Measurements from ENCODE around the gene PTPRCAP. TPM values are rescaled to one million over a fixed set of nuclear protein-coding genes. Genes with fewer than 3 reads are reported as not detected.

PTPRCAP gene
- total and polyA plus RNA-seq, 2 donors (not counting 1 experiment from before 2014, with no cell fraction given): 266 to 565 TPM

DNA sequence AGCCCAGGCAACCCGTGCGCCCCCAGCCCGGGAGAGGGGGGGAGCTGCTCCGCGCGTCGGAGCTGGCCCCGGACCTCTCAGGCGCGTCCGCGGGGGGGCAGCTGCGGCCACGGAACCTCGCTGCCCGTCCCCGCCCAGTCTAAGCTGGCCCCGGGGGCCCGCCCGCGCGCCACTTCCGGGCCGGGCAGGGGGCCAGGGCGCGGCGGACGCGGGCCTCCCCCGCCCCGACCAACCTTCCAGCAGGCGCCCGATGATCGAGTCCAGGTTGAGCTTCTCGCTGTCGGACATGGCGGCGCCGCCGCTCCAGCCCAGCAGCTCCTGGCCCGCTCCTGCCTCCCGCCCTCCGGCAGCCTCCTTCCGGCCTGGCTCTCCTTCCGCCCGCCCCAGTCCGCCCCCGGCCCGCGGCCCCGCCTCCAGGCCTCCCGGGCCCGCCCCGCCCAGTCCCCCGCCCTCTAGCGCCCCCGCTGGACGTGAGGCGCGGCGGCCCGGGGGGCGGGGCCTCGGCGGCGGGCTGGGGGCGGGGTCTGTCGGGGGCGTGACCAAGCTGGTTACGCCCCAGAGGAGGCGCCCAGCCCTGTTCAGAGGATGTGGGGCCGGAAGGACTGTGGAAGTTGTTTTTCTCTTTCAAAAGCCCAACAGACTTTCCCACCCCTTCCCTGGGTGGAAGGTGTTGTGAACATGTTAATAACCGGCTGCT, 35.8 kb downstream of the PTPRCAP start, which contains the start of gene PPP1CA:
PPP1CA (minus strand) TSS at position 364 of the 697 bp plus-strand sequence; CDS start at position 288, 76 bp downstream.
- Histone ChIP-seq H3K9me3 (ENCODE audit: control extremely low read depth in 1 of 3, control insufficient read depth in 2 of 3, insufficient read depth in 1 of 3, low read length in 2 of 3) (peaks cover 0 to 2% (median 0%) of the 10 kb centered on the region in 3 donors), H3K9ac (ENCODE audit: low read length) (peak within 1 kb of the TSS; percentile 89), H4K20me1 (ENCODE audit: control insufficient read depth, insufficient read depth, low read length, poor library complexity, severe bottlenecking) (peaks cover 77% of the 10 kb centered on the region), H2AFZ (ENCODE audit: insufficient read depth, low read depth, low read length, poor library complexity, severe bottlenecking) (peak within 1 kb of the TSS; percentile 73), H3K36me3 (replicated peaks in 1 of 2; ENCODE audit: control extremely low read depth in 1 of 2, control insufficient read depth in 1 of 2, extremely low read depth in 1 of 2, insufficient read depth in 2 of 2, low read length in 1 of 2) (peaks cover 2 to 58% of the 10 kb centered on the region in 2 experiments), H3K27ac (ENCODE audit: low read length in 2 of 2) (peak within 1 kb of the TSS; percentile 70 to 83), H3K4me2 (replicated peaks; ENCODE audit: low read depth, low read length, poor library complexity, severe bottlenecking) (peak within 1 kb of the TSS; percentile 97), H3K79me2 (ENCODE audit: control insufficient read depth, insufficient read depth, low read length) (peaks cover 86% of the 10 kb centered on the region), H3K27me3 (replicated peaks in 1 of 4; ENCODE audit: control extremely low read depth in 1 of 4, control insufficient read depth in 3 of 4, insufficient read depth in 4 of 4, low read length in 3 of 4) (no peaks in the 10 kb centered on the region), H3K4me3 (ENCODE audit: control extremely low read depth in 1 of 5, extremely low read depth in 1 of 5, insufficient read depth in 1 of 5, low read depth in 2 of 5, low read length in 4 of 5) (peak within 1 kb of the TSS; percentile 65 to 92 (median 85)), H3K4me1 (ENCODE audit: control insufficient read depth in 2 of 2, insufficient read depth in 2 of 2, low read length in 2 of 2) (peaks cover 57 to 79% of the 10 kb centered on the region in 2 donors)
- H3K27ac Mint-ChIP-seq: peak within 1 kb of the TSS; percentile 95
- TF ChIP-seq, protein P1, sequence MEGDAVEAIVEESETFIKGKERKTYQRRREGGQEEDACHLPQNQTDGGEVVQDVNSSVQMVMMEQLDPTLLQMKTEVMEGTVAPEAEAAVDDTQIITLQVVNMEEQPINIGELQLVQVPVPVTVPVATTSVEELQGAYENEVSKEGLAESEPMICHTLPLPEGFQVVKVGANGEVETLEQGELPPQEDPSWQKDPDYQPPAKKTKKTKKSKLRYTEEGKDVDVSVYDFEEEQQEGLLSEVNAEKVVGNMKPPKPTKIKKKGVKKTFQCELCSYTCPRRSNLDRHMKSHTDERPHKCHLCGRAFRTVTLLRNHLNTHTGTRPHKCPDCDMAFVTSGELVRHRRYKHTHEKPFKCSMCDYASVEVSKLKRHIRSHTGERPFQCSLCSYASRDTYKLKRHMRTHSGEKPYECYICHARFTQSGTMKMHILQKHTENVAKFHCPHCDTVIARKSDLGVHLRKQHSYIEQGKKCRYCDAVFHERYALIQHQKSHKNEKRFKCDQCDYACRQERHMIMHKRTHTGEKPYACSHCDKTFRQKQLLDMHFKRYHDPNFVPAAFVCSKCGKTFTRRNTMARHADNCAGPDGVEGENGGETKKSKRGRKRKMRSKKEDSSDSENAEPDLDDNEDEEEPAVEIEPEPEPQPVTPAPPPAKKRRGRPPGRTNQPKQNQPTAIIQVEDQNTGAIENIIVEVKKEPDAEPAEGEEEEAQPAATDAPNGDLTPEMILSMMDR (IDR thresholded peaks at IDR 0.05): peak; percentile 70
- TF ChIP-seq EZH2 (IDR thresholded peaks at IDR 0.05; ENCODE audit: borderline replicate concordance, insufficient read depth, low read depth, low read length, poor library complexity, severe bottlenecking): no peak
- no peaks in the 10 kb centered on the region for H3K9me3 Mint-ChIP-seq (ENCODE audit: insufficient read depth)
- H3K4me1 Mint-ChIP-seq: peaks cover 67% of the 10 kb centered on the region
- intact Hi-C loops (cut with micrococcal nuclease): loop anchor here (1.0 to 10.0 kb wide), 6 partner anchors 10 to 205 kb away; partner anchors contain the start of genes GSTP1, NDUFV1, RAD9A and TMEM134
- peak; percentile 72 for ATAC-seq (ENCODE audit: low read depth)
- CTCF ChIA-PET: interaction anchor here (0.6 to 5.7 kb wide), 36 partner anchors 10 to 306 kb away, joined by 3 to 121 read pairs (median 6); partner anchors contain the start of genes AIP, CDK2AP2, NUDT8 and PITPNM1
- peak within 1 kb of the TSS; percentile 87 for H3K4me3 Mint-ChIP-seq
- POLR2A ChIA-PET: interaction anchor here (0.8 to 6.8 kb wide), 30 partner anchors 8 to 229 kb away, joined by 3 to 195 read pairs (median 6); partner anchors contain the start of genes AIP, CARNS1, CDK2AP2 and CLCF1
- no peaks in the 10 kb centered on the region for H3K27me3 Mint-ChIP-seq
- under 1% methylated on average over 57 of the region's 73 CpGs for WGBS (ENCODE audit: insufficient coverage)
- DNase-seq: peak; percentile 93
